PC-3 (cell line): Measurements from ENCODE around the gene CEACAM19. TPM values are rescaled to one million over a fixed set of nuclear protein-coding genes. Genes with fewer than 3 reads are reported as not detected.

Source experiments
- ATAC-seq: fragments of 200-7000 bp; cut with Tn5 transposase; 2 replicates; pipeline ENCODE4 v1.9.1; 2020; ENCODE audit warnings: mild to moderate bottlenecking, moderate library complexity
- BruUV-seq: library from RNA; stranded (reverse); fragments of 400-500 nt; replicated peaks from 2 replicates; lab custom pipeline; 2021; lab: Mats Ljungman, UMichigan
- CTCF ChIA-PET: fragments of 300-600 bp; sonication (Branson Sonifier 250); formaldehyde crosslinking; loops from one replicate; lab custom pipeline; 2022; ENCODE audit warnings: antibody characterized with exemption; lab: Charles Lee
- POLR2A ChIA-PET: fragments of 300-600 bp; sonication (Branson Sonifier 250); formaldehyde crosslinking; loops from one replicate; lab custom pipeline; 2022; ENCODE audit warnings: antibody characterized with exemption; ENCODE audit not compliant: unreplicated experiment; lab: Charles Lee
- DNase-seq: peaks from one replicate; pipeline ENCODE4 v3.0.0-alpha.2; 2015
- H2AFZ ChIP-seq: fragments of 300-600 bp; sonication (generic); 2 replicates; pipeline ENCODE4 v1.6.0; 2016; ENCODE audit warnings: antibody characterized with exemption, low read length
- H3F3A ChIP-seq: fragments of 300-600 bp; sonication (generic); one replicate; pipeline ENCODE4 v1.6.0; 2017; ENCODE audit warnings: antibody characterized with exemption, low read length, control low read depth, mild to moderate bottlenecking; ENCODE audit not compliant: unreplicated experiment
- H3K27ac ChIP-seq: fragments of 300-600 bp; sonication (generic); 2 replicates; pipeline ENCODE4 v1.5.1; 2016; ENCODE audit warnings: mild to moderate bottlenecking, low read length
- H3K27me3 ChIP-seq: fragments of 300-600 bp; sonication (generic); 2 replicates; pipeline ENCODE4 v1.6.1; 2016; ENCODE audit warnings: low read length, mixed read lengths
- H3K36me3 ChIP-seq: fragments of 300-600 bp; sonication (generic); 2 replicates; pipeline ENCODE4 v1.6.1; 2016; ENCODE audit warnings: low read depth, mixed run types, low read length, mixed read lengths
- H3K4me1 ChIP-seq: fragments of 300-600 bp; sonication (generic); 2 replicates; pipeline ENCODE4 v1.5.1; 2016; ENCODE audit warnings: low read length; ENCODE audit not compliant: insufficient read depth
- H3K4me2 ChIP-seq: fragments of 300-600 bp; sonication (generic); 2 replicates; pipeline ENCODE4 v1.6.0; 2016; ENCODE audit warnings: low read length
- H3K4me3 ChIP-seq: fragments of 300-600 bp; sonication (generic); 2 replicates; pipeline ENCODE4 v1.5.1; 2016; ENCODE audit warnings: mild to moderate bottlenecking, low read length, mixed read lengths
- H3K79me2 ChIP-seq: fragments of 300-600 bp; sonication (generic); 2 replicates; pipeline ENCODE4 v1.6.1; 2017; ENCODE audit warnings: low read length, mixed read lengths
- H3K9ac ChIP-seq: fragments of 300-600 bp; sonication (generic); 2 replicates; pipeline ENCODE4 v1.6.0; 2016; ENCODE audit warnings: mild to moderate bottlenecking, low read length
- H3K9me2 ChIP-seq: fragments of 300-600 bp; sonication (generic); replicated peaks from 2 replicates; pipeline ENCODE4 v1.6.1; 2016; ENCODE audit warnings: mixed run types, low read length, mixed read lengths
- H3K9me3 ChIP-seq: fragments of 300-600 bp; sonication (generic); 2 replicates; pipeline ENCODE4 v1.6.1; 2016; ENCODE audit warnings: low read length, mixed read lengths
- H4K20me1 ChIP-seq: fragments of 300-600 bp; sonication (generic); 2 replicates; pipeline ENCODE4 v1.6.1; 2016; ENCODE audit warnings: low read length, mixed read lengths
- EZH2 ChIP-seq: fragments of 300-600 bp; sonication (generic); IDR thresholded peaks from one replicate; pipeline ENCODE4 v1.6.1; 2017; ENCODE audit warnings: antibody characterized with exemption, mild to moderate bottlenecking, low read length; ENCODE audit not compliant: unreplicated experiment
- EZH2phosphoT487 ChIP-seq: fragments of 300-600 bp; sonication (generic); IDR thresholded peaks from 2 replicates; pipeline ENCODE4 v1.6.1; 2018; ENCODE audit warnings: mild to moderate bottlenecking, antibody characterized with exemption, low read length, borderline replicate concordance
- intact Hi-C: fragments of 100-400 bp; cut with micrococcal nuclease; formaldehyde crosslinking; loops from 2 replicates; pipeline ENCODE4 v1.9.0; 2023
- total RNA-seq: library from RNA; depleted of rRNA; stranded (reverse); fragments of >200 nt; gene quantifications from 2 replicates; pipeline ENCODE4 v1.2.3, GENCODE V29; 2014
- TF ChIP-seq, protein P1 (sequence below): fragments of 300-600 bp; sonication (generic); conservative IDR thresholded peaks from 2 replicates; pipeline ENCODE4 v1.5.1; 2017; ENCODE audit warnings: antibody characterized with exemption, low read depth, mild to moderate bottlenecking, low read length

Gene CEACAM19
- total RNA-seq, 1 experiment from 2014 or later, result 4.3 TPM

DNA sequence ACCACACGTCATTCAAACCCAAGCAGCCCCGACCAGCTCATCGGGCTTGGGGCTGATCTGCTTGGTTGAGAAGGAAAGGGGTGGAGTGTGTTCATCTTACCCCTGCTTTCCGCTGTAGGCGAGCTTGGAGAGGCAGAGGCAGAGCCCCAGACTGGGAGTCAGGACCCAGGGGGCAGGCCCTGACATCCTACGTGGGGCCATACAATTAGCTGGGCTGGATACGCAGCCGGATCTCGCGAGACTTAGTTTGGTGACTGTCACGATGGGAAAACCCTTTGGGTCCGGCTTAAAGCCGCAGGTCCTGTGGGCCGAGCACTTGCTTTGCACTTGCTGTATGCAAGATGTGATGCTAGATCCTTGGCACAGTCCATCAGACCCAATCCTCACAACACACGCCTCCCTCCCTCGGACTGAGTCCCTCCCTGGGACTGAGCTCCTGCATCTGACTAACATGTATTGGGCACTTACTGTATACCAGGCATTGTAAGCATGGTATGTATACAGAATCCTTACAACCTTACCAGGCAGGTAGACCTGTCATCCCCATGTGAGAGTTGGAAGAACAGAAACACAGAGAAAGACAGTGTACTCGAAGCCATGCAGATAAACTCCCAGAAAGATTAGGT lies 31.4 kb downstream of the CEACAM19 start:
- no peak overlapping the region for H2AFZ ChIP-seq
- no peak for TF ChIP-seq EZH2
- TF ChIP-seq EZH2phosphoT487, result no peak
- TF ChIP-seq, protein P1, sequence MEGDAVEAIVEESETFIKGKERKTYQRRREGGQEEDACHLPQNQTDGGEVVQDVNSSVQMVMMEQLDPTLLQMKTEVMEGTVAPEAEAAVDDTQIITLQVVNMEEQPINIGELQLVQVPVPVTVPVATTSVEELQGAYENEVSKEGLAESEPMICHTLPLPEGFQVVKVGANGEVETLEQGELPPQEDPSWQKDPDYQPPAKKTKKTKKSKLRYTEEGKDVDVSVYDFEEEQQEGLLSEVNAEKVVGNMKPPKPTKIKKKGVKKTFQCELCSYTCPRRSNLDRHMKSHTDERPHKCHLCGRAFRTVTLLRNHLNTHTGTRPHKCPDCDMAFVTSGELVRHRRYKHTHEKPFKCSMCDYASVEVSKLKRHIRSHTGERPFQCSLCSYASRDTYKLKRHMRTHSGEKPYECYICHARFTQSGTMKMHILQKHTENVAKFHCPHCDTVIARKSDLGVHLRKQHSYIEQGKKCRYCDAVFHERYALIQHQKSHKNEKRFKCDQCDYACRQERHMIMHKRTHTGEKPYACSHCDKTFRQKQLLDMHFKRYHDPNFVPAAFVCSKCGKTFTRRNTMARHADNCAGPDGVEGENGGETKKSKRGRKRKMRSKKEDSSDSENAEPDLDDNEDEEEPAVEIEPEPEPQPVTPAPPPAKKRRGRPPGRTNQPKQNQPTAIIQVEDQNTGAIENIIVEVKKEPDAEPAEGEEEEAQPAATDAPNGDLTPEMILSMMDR, result no peak
- no TSS peak for BruUV-seq
- H4K20me1 ChIP-seq, result no peaks in the 10 kb centered on the region
- ChIA-PET CTCF (no interaction called here), POLR2A (no interaction called here)
- no peak overlapping the region for H3K4me2 ChIP-seq
- DNase-seq, result no peak
- no peaks in the 10 kb centered on the region for H3K4me1 ChIP-seq
- H3F3A ChIP-seq, result no peaks in the 10 kb centered on the region
- ATAC-seq, result no peak
- no peak overlapping the region for H3K27ac ChIP-seq
- H3K9me2 ChIP-seq, result no peaks in the 10 kb centered on the region
- H3K27me3 ChIP-seq, result no peaks in the 10 kb centered on the region
- no peak overlapping the region for H3K9ac ChIP-seq
- intact Hi-C loops, result no loop called here
- H3K9me3 ChIP-seq, result no peaks in the 10 kb centered on the region
- no peaks in the 10 kb centered on the region for H3K36me3 ChIP-seq
- H3K4me3 ChIP-seq, result no peak overlapping the region
- H3K79me2 ChIP-seq, result no peaks in the 10 kb centered on the region

DNA sequence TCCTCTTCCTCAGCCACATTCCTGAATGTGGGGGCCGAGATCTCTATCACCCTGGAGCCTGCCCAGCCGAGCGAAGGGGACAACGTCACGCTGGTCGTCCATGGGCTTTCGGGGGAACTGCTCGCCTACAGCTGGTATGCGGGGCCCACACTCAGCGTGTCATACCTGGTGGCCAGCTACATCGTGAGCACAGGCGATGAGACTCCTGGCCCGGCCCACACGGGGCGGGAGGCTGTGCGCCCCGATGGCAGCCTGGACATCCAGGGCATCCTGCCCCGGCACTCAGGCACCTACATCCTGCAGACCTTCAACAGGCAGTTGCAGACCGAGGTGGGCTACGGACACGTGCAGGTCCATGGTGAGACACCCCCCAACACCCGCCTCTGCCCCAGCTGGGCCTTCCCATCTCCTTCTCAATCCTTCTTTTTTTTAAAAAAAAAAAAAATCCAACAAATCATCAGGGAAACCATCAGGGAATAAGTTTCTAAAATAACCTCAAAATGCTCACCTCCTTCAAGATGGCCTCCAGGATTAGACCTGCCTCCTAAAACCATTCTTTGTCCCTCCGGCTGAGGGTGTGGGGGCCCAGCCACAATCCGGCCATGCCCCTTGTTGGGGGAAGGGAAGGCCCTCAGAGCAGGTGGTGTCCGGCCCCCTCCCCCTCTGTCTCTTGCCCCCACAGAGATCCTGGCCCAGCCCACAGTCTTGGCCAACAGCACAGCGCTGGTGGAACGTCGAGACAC lies 32.2 kb downstream of the CEACAM19 start:
- no peak for ATAC-seq
- Histone ChIP-seq H2AFZ (no peak overlapping the region), H3K9me2 (no peaks in the 10 kb centered on the region), H3K79me2 (no peaks in the 10 kb centered on the region), H3K9me3 (no peaks in the 10 kb centered on the region), H3K36me3 (no peaks in the 10 kb centered on the region), H3F3A (no peaks in the 10 kb centered on the region), H3K4me1 (no peaks in the 10 kb centered on the region), H4K20me1 (no peaks in the 10 kb centered on the region), H3K9ac (no peak overlapping the region), H3K27ac (no peak overlapping the region), H3K4me3 (no peak overlapping the region), H3K4me2 (no peak overlapping the region), H3K27me3 (no peaks in the 10 kb centered on the region)
- TF ChIP-seq EZH2, result no peak
- TF ChIP-seq EZH2phosphoT487, result no peak
- TF ChIP-seq, protein P1, result no peak
- intact Hi-C loops, result no loop called here
- no TSS peak for BruUV-seq
- no peak for DNase-seq
- ChIA-PET POLR2A (no interaction called here), CTCF (no interaction called here)

DNA sequence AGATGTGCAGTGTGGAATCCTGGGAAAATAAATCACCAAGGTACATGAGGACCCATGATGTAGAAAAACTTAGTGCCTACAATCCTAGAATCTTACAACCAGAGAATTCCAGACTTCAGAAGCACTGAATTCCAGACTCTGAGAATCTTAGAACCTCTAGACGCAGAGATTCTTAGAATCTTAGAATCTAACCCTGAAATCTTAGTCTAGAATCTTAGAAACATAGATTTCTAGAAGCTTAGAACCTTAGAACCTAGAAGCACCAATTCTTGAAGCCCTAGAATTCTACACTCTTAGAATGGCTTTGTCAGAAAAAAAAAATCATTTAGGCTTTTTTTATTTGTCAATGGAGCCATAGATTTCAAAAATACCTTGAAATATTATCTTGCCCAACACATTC lies 33.7 kb downstream of the CEACAM19 start:
- no peak overlapping the region for H3K9ac ChIP-seq
- H3F3A ChIP-seq, result no peaks in the 10 kb centered on the region
- H3K4me1 ChIP-seq, result no peaks in the 10 kb centered on the region
- no peaks in the 10 kb centered on the region for H3K36me3 ChIP-seq
- no peak overlapping the region for H3K4me2 ChIP-seq
- BruUV-seq, result no TSS peak
- CTCF ChIA-PET, result no interaction called here
- no peaks in the 10 kb centered on the region for H3K9me3 ChIP-seq
- intact Hi-C loops, result no loop called here
- no peaks in the 10 kb centered on the region for H3K9me2 ChIP-seq
- H3K4me3 ChIP-seq, result no peak overlapping the region
- H3K27ac ChIP-seq, result no peak overlapping the region
- no peak overlapping the region for H2AFZ ChIP-seq
- no peaks in the 10 kb centered on the region for H4K20me1 ChIP-seq
- H3K79me2 ChIP-seq, result no peaks in the 10 kb centered on the region
- DNase-seq (no peak), ATAC-seq (no peak)
- POLR2A ChIA-PET, result no interaction called here
- no peaks in the 10 kb centered on the region for H3K27me3 ChIP-seq
- TF ChIP-seq EZH2, result no peak
- no peak for TF ChIP-seq EZH2phosphoT487
- TF ChIP-seq, protein P1, result no peak
